Activated naive CD4-positive, alpha-beta T cell treated with anti-CD3 and anti-CD28 coated beads, Interleukin-2, amount 50 U/mL, for 24 hours (primary cell): ENCODE measurements around the gene CLHC1.
"Not testable (repeated sequence)": the region's sequence is repeated elsewhere in the genome, so short reads cannot be mapped to it uniquely, and the experiment has no call there.

Experiments
- H3K27ac Mint-ChIP-seq: one replicate; pipeline ENCODE4 v1.8.0; 2021; ENCODE audit warnings: mild to moderate bottlenecking, mixed read lengths
- H3K27me3 Mint-ChIP-seq: one replicate; pipeline ENCODE4 v1.8.0; 2021; ENCODE audit warnings: mixed read lengths
- H3K36me3 Mint-ChIP-seq: one replicate; pipeline ENCODE4 v1.8.0; 2021; ENCODE audit warnings: mixed read lengths
- H3K4me1 Mint-ChIP-seq: one replicate; pipeline ENCODE4 v1.8.0; 2021; ENCODE audit warnings: mixed read lengths
- H3K4me3 Mint-ChIP-seq: one replicate; pipeline ENCODE4 v1.8.0; 2021; ENCODE audit warnings: mild to moderate bottlenecking, mixed read lengths
- H3K9me3 Mint-ChIP-seq: one replicate; pipeline ENCODE4 v1.8.0; 2021; ENCODE audit warnings: mixed read lengths

Gene CLHC1

DNA sequence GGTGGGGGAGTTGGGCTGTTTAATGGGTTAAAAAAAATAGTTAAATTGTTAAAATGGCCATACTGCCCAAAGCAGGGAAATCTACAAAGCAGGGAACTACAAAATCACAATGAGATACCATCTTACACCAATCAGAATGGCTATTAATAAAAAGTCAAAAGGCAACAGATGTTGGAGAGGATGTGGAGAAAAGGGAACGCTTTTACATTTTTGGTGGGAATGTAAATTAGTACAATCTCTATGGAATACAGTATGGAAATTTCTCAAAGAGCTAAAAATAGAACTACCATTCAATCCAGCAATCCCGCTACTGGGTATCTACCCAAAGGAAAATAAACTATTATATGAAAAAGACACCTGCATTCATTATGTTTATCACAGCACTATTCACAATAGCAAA, 27.1 kb downstream of the CLHC1 start:
- Mint-ChIP-seq H3K9me3 (peaks cover 33% of the 10 kb centered on the region), H3K4me1 (no peaks in the 10 kb centered on the region), H3K27me3 (no peaks in the 10 kb centered on the region), H3K36me3 (peaks cover 26% of the 10 kb centered on the region), H3K27ac (no peak overlapping the region), H3K4me3 (no peak overlapping the region)

- Mint-ChIP-seq H3K27ac (no peak overlapping the region), H3K27me3 (no peaks in the 10 kb centered on the region)
These were observed 27.6 kb downstream of the CLHC1 start for GRCh38 chr2:55204536-55204935.

GRCh38 chr2:55200416-55200815, 31.7 kb downstream of the CLHC1 start:
- no peaks in the 10 kb centered on the region for H3K4me1 Mint-ChIP-seq
- no peak overlapping the region for H3K27ac Mint-ChIP-seq
- no peak overlapping the region for H3K4me3 Mint-ChIP-seq
- peaks cover 43% of the 10 kb centered on the region for H3K36me3 Mint-ChIP-seq
- H3K9me3 Mint-ChIP-seq, result peaks cover 39% of the 10 kb centered on the region
- no peaks in the 10 kb centered on the region for H3K27me3 Mint-ChIP-seq

More at GRCh38 chr2:55204536-55204935, 27.6 kb downstream of the CLHC1 start:
- Mint-ChIP-seq H3K9me3 (peaks cover 37% of the 10 kb centered on the region), H3K36me3 (peaks cover 27% of the 10 kb centered on the region), H3K4me1 (no peaks in the 10 kb centered on the region), H3K4me3 (no peak overlapping the region)

- Mint-ChIP-seq H3K27me3 (no peaks in the 10 kb centered on the region), H3K9me3 (peaks cover 22% of the 10 kb centered on the region), H3K36me3 (peaks cover 39% of the 10 kb centered on the region), H3K27ac (no peak overlapping the region), H3K4me1 (no peaks in the 10 kb centered on the region), H3K4me3 (no peak overlapping the region)
These were observed 35.6 kb downstream of the CLHC1 start for GRCh38 chr2:55196526-55196925.

GRCh38 chr2:55191888-55192287, 40.2 kb downstream of the CLHC1 start:
- not testable (repeated sequence) for H3K27ac Mint-ChIP-seq, H3K4me3 Mint-ChIP-seq, H3K9me3 Mint-ChIP-seq, H3K4me1 Mint-ChIP-seq, H3K27me3 Mint-ChIP-seq
- H3K36me3 Mint-ChIP-seq, result peaks cover 24% of the 10 kb centered on the region

GRCh38 chr2:55186837-55187236, 45.3 kb downstream of the CLHC1 start:
- H3K27ac Mint-ChIP-seq, H3K9me3 Mint-ChIP-seq, H3K4me1 Mint-ChIP-seq, H3K4me3 Mint-ChIP-seq, H3K27me3 Mint-ChIP-seq: not testable (repeated sequence)
- H3K36me3 Mint-ChIP-seq, result peaks cover 17% of the 10 kb centered on the region

DNA sequence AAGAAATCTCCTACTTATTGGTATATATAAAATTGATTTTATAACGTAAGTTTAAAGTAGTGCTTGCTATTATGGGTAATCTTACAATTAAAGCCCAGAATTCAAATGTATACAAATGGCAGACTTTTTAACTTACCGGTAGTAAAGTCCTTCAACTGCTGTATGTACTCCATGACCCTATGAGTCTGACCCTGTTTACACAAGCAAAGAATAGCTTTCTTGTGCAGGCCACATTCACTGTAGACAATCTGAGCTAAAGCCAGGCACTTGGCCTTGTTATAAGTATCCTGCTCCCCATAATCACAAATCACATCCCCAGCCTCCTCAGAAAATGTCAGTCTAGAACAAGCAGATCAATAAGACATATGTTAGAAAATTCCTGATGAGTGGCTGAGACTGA, 51.7 kb downstream of the CLHC1 start:
- H3K27ac Mint-ChIP-seq, result no peak overlapping the region
- H3K36me3 Mint-ChIP-seq, result no peaks in the 10 kb centered on the region
- H3K27me3 Mint-ChIP-seq, result no peaks in the 10 kb centered on the region
- H3K4me3 Mint-ChIP-seq, result no peak overlapping the region
- H3K9me3 Mint-ChIP-seq, result no peaks in the 10 kb centered on the region
- H3K4me1 Mint-ChIP-seq, result peaks cover 9% of the 10 kb centered on the region

GRCh38 chr2:55176094-55176415, 56.0 kb downstream of the CLHC1 start:
- Mint-ChIP-seq H3K27ac (no peak overlapping the region), H3K4me3 (no peak overlapping the region), H3K9me3 (no peaks in the 10 kb centered on the region), H3K4me1 (peaks cover 11% of the 10 kb centered on the region), H3K36me3 (no peaks in the 10 kb centered on the region), H3K27me3 (no peaks in the 10 kb centered on the region)

- H3K27ac Mint-ChIP-seq, result no peak overlapping the region
These were observed 56.6 kb downstream of the CLHC1 start for GRCh38 chr2:55175254-55176093.

GRCh38 chr2:55173438-55174054, 58.5 kb downstream of the CLHC1 start:
- H3K27ac Mint-ChIP-seq, result no peak overlapping the region
- H3K27me3 Mint-ChIP-seq, result no peaks in the 10 kb centered on the region
- no peaks in the 10 kb centered on the region for H3K9me3 Mint-ChIP-seq
- H3K4me3 Mint-ChIP-seq, result no peak overlapping the region
- no peaks in the 10 kb centered on the region for H3K36me3 Mint-ChIP-seq
- peaks cover 13% of the 10 kb centered on the region for H3K4me1 Mint-ChIP-seq

More at GRCh38 chr2:55175254-55176093, 56.6 kb downstream of the CLHC1 start:
- H3K4me3 Mint-ChIP-seq, result no peak overlapping the region
- H3K27me3 Mint-ChIP-seq, result no peaks in the 10 kb centered on the region
- peaks cover 11% of the 10 kb centered on the region for H3K4me1 Mint-ChIP-seq
- no peaks in the 10 kb centered on the region for H3K9me3 Mint-ChIP-seq
- no peaks in the 10 kb centered on the region for H3K36me3 Mint-ChIP-seq

- Mint-ChIP-seq H3K27me3 (no peaks in the 10 kb centered on the region), H3K36me3 (no peaks in the 10 kb centered on the region), H3K9me3 (no peaks in the 10 kb centered on the region), H3K27ac (no peak overlapping the region), H3K4me1 (peaks cover 5% of the 10 kb centered on the region), H3K4me3 (no peak overlapping the region)
These were observed 62.2 kb downstream of the CLHC1 start for GRCh38 chr2:55169915-55170314.

GRCh38 chr2:55169359-55169758, 62.7 kb downstream of the CLHC1 start:
- Mint-ChIP-seq H3K27me3 (no peaks in the 10 kb centered on the region), H3K36me3 (no peaks in the 10 kb centered on the region), H3K4me1 (peaks cover 5% of the 10 kb centered on the region), H3K4me3 (no peak overlapping the region), H3K9me3 (no peaks in the 10 kb centered on the region), H3K27ac (no peak overlapping the region)

DNA sequence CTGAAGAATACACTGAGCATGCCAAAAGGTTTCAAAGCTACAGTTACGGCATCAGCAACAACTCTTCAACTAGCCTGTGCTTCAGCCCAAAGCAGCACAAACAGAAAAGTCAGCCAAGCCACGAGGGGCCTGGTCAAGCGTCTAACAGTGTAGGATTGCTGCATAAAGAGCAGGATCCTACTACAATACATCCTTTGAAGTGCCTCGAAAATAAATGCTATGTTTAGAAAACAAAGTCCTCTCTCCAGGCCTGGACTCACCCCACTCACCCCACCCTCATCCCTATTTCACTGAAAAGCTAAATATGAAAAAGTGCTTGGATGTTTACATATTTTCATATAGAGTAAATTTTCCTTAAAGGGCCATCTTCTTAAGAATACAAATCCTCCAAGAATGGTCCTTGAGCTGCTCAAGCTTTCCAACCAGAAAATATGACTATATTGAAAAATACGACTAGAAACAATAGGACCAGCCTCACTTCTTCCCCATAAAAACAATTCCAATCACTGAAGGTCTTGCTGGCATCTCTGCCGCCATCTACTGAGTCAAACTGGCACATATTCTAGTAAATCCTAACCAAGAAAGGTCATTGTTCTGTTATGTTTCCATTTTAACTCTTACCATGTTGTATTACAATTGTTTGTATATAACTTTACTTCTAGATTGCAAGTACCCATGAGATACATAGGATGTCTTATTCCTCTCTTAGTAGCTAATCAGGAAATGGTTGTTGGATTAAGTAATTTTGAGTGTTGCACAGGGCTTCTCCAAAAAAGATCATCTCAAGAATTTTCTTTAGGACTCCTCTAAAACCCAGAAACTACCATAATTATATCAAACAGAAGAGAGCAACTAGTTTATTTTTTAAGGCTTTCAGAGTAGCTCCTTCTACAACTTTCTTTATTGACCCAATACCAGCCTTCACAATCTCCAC, 63.6 kb downstream of the CLHC1 start:
- H3K27me3 Mint-ChIP-seq, result no peaks in the 10 kb centered on the region
- no peaks in the 10 kb centered on the region for H3K36me3 Mint-ChIP-seq
- no peak overlapping the region for H3K27ac Mint-ChIP-seq
- H3K4me1 Mint-ChIP-seq, result peaks cover 5% of the 10 kb centered on the region
- no peaks in the 10 kb centered on the region for H3K9me3 Mint-ChIP-seq
- H3K4me3 Mint-ChIP-seq, result no peak overlapping the region

DNA sequence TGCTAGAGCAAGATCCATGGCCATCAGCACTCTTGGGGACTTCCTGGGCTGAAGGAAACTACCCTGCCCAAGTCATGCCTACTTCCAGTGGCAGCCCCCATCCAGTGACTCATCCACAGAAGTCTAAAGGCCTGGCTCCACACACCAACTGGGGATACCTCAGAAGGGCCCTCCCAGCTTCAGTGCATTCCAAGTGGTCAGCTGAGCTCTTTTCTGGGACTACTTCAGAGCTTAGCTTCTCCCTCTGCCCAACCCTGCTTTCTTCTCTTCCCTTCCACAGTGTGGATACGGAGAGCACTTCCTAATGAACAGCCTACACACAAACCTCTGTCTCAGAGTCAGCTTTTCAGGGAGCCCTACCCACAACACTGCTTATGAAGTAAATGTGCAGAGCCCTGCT, 66.5 kb downstream of the CLHC1 start:
- Mint-ChIP-seq H3K36me3 (no peaks in the 10 kb centered on the region), H3K27ac (no peak overlapping the region)

DNA sequence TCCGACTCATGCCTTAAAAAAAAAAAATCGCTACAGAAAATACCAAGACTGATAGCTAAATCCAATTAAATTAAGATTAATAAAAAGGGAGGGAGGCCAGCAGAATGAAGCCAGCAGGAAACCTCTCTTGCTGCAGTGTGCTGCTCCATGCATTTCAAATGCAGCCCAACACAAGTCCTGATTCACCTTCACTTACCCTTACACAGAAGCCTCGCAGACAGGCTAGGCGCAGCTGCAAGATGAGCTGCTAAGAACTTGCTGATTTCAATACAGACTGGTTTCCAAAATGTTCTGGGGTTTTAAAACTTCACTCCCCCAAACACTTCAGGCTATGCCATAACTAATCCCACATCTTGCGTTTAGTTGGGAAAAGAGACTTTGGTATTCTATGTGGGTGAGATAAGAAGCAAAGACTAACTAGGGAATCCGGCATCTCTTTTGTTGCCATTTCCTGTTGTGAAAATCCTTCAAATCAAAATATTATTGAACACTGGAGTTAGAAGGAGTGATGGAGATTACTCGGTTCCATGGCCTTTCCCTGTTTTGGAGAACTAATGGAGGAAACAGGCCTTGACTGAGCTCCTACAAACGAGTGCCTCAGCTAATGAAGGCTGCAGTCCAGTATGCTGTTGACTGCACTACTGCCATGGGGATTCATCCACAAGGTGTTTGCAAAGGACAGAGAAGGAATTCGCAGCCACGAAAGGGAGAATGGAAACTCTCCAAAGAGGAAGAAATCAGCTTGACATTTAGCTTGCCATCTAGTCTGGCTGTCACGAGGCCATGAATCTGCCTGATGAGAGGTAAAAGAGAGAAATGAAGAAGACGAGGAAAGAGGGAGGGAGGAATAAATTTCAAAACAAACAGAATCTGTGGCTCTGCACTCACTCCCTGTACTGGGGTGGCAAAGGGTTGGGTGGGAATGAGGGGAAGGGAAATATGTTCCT, 67.3 kb downstream of the CLHC1 start:
- Mint-ChIP-seq H3K4me3 (no peak overlapping the region), H3K27me3 (no peaks in the 10 kb centered on the region), H3K9me3 (no peaks in the 10 kb centered on the region), H3K36me3 (no peaks in the 10 kb centered on the region), H3K4me1 (peaks cover 5% of the 10 kb centered on the region), H3K27ac (no peak overlapping the region)

More for the DNA sequence above, 66.5 kb downstream of the CLHC1 start:
- no peaks in the 10 kb centered on the region for H3K9me3 Mint-ChIP-seq
- no peak overlapping the region for H3K4me3 Mint-ChIP-seq
- H3K27me3 Mint-ChIP-seq, result no peaks in the 10 kb centered on the region
- H3K4me1 Mint-ChIP-seq, result peaks cover 5% of the 10 kb centered on the region
